ENCODE measurements around the gene DPP6. TPM values are rescaled to one million over a fixed set of nuclear protein-coding genes. Genes with fewer than 3 reads are reported as not detected.

The DPP6 gene
- total RNA-seq, 1 experiment from 2014 or later = not detected

DNA sequence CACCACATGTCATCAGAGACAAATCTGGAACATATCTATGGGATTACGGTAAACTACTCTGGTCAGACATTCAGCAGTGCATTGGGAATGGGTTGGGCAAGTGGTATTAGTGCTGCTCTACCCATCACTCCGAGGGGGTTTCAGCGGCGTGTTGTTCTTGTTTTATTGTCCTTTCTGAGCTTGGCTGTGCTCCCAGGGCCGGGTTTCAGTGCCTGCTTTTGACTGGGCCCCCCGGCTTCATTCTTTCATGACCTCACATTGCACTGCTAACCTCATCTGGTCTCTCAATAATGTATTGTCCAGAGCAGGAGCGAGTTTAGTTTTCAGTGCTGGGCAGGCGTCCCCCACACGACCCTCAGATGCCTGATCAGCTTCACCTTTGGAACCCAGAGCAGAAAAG lies 586.1 kb downstream of the DPP6 start:
- H3K4me2 ChIP-seq (ENCODE audit: low read length) = no peak overlapping the region
- ATAC-seq = no peak
- no peaks in the 10 kb centered on the region for H3K79me2 ChIP-seq (ENCODE audit: low read length)
- no peaks in the 10 kb centered on the region for H3K36me3 ChIP-seq (ENCODE audit: low read depth, low read length)
- no peak overlapping the region for H3K9ac ChIP-seq (ENCODE audit: low read length)
- no peak for DNase-seq
- no peaks in the 10 kb centered on the region for H3K27me3 ChIP-seq (ENCODE audit: low read length)
- H3K4me3 ChIP-seq (ENCODE audit: low read length) = no peak overlapping the region
- no peaks in the 10 kb centered on the region for H3F3A ChIP-seq (ENCODE audit: low read length, unreplicated experiment)
- intact Hi-C loops (cut with micrococcal nuclease) = no loop called here
- no peaks in the 10 kb centered on the region for H3K9me3 ChIP-seq (ENCODE audit: low read length)
- no peaks in the 10 kb centered on the region for H4K20me1 ChIP-seq (ENCODE audit: low read length)
- no TSS peak for BruUV-seq (replicated peaks)
- ChIA-PET CTCF (no interaction called here), POLR2A (ENCODE audit: unreplicated experiment) (no interaction called here)
- TF ChIP-seq, protein P1, sequence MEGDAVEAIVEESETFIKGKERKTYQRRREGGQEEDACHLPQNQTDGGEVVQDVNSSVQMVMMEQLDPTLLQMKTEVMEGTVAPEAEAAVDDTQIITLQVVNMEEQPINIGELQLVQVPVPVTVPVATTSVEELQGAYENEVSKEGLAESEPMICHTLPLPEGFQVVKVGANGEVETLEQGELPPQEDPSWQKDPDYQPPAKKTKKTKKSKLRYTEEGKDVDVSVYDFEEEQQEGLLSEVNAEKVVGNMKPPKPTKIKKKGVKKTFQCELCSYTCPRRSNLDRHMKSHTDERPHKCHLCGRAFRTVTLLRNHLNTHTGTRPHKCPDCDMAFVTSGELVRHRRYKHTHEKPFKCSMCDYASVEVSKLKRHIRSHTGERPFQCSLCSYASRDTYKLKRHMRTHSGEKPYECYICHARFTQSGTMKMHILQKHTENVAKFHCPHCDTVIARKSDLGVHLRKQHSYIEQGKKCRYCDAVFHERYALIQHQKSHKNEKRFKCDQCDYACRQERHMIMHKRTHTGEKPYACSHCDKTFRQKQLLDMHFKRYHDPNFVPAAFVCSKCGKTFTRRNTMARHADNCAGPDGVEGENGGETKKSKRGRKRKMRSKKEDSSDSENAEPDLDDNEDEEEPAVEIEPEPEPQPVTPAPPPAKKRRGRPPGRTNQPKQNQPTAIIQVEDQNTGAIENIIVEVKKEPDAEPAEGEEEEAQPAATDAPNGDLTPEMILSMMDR (conservative IDR thresholded peaks at IDR 0.05; ENCODE audit: low read depth, low read length) = no peak
- no peak overlapping the region for H2AFZ ChIP-seq (ENCODE audit: low read length)
- no peaks in the 10 kb centered on the region for H3K4me1 ChIP-seq (ENCODE audit: insufficient read depth, low read length)
- no peaks in the 10 kb centered on the region for H3K9me2 ChIP-seq (replicated peaks; ENCODE audit: low read length)
- no peak overlapping the region for H3K27ac ChIP-seq (ENCODE audit: low read length)

DNA sequence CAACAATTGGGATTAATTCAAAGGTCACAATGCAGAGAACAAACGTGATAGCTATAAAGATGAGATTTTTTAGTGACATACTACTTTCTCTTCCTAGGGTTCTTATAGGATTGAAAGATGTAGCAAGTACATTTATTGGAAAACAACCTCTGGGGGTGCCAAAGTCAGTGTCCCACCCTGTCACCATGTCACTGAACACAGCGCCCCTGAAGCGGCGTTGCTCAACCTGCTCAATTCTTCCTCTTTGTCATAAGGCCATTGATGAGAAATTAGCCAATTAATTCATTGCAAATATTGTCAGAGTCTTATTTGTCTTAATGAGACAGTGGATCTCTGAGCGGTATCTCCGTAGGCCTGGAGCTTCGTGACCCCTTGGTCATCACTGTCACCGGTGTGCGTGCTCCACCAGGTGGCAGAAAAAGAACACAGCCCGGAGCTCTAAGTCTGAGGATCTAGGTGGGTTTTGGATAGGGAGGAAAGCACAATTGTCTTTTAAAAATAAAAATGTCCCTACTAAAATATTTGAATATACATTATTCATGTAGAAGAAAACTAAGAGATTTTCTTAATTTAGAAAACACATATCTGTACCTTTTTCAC lies 588.2 kb downstream of the DPP6 start:
- Histone ChIP-seq H3K36me3 (ENCODE audit: low read depth, low read length) (no peaks in the 10 kb centered on the region), H3K4me1 (ENCODE audit: insufficient read depth, low read length) (no peaks in the 10 kb centered on the region), H3K27me3 (ENCODE audit: low read length) (no peaks in the 10 kb centered on the region), H3K9me3 (ENCODE audit: low read length) (no peaks in the 10 kb centered on the region), H3K4me3 (ENCODE audit: low read length) (no peak overlapping the region), H2AFZ (ENCODE audit: low read length) (no peak overlapping the region), H3K79me2 (ENCODE audit: low read length) (no peaks in the 10 kb centered on the region), H3F3A (ENCODE audit: low read length, unreplicated experiment) (no peaks in the 10 kb centered on the region), H3K27ac (ENCODE audit: low read length) (no peak overlapping the region), H3K9ac (ENCODE audit: low read length) (no peak overlapping the region), H4K20me1 (ENCODE audit: low read length) (no peaks in the 10 kb centered on the region), H3K4me2 (ENCODE audit: low read length) (no peak overlapping the region), H3K9me2 (replicated peaks; ENCODE audit: low read length) (no peaks in the 10 kb centered on the region)
- POLR2A ChIA-PET (ENCODE audit: unreplicated experiment) = no interaction called here
- no peak for TF ChIP-seq EZH2 (IDR thresholded peaks at IDR 0.05; ENCODE audit: low read length, unreplicated experiment)
- TF ChIP-seq, protein P1 (conservative IDR thresholded peaks at IDR 0.05; ENCODE audit: low read depth, low read length) = peak; percentile 27; the same call in 1 of the 2 replicates
- BruUV-seq (replicated peaks) = no TSS peak
- DNase-seq = no peak
- ATAC-seq = no peak
- CTCF ChIA-PET = no interaction called here
- intact Hi-C loops (cut with micrococcal nuclease) = no loop called here

DNA sequence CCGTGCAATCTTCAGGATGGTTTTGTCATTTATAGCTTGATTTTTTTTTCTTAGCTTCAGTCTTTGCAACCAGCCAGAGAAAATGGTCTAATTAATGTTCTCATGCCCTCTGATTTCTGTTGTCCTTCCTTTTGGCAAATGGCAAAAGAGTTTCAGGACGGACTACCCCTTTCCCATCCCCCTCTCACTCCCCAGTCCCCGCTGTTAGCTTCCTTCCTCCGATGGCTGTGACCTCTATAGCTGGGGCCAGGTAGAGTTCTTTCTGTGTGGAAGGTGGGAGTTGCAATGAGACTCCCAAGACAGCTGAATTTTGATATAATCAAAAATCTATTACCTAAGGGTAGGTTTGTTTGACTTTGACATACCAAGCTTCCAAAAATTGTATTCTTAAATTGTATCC lies 588.7 kb downstream of the DPP6 start:
- no peak overlapping the region for H3K4me2 ChIP-seq (ENCODE audit: low read length)
- TF ChIP-seq EZH2 (IDR thresholded peaks at IDR 0.05; ENCODE audit: low read length, unreplicated experiment) (no peak), EZH2phosphoT487 (IDR thresholded peaks at IDR 0.05; ENCODE audit: borderline replicate concordance, low read length) (no peak)
- TF ChIP-seq, protein P1 (conservative IDR thresholded peaks at IDR 0.05; ENCODE audit: low read depth, low read length) = no peak
- POLR2A ChIA-PET (ENCODE audit: unreplicated experiment) = no interaction called here
- no peaks in the 10 kb centered on the region for H3K9me2 ChIP-seq (replicated peaks; ENCODE audit: low read length)
- CTCF ChIA-PET = no interaction called here
- H4K20me1 ChIP-seq (ENCODE audit: low read length) = no peaks in the 10 kb centered on the region
- no peaks in the 10 kb centered on the region for H3F3A ChIP-seq (ENCODE audit: low read length, unreplicated experiment)
- ATAC-seq (no peak), DNase-seq (no peak)
- H3K36me3 ChIP-seq (ENCODE audit: low read depth, low read length) = no peaks in the 10 kb centered on the region
- intact Hi-C loops (cut with micrococcal nuclease) = no loop called here
- no peaks in the 10 kb centered on the region for H3K4me1 ChIP-seq (ENCODE audit: insufficient read depth, low read length)
- H3K79me2 ChIP-seq (ENCODE audit: low read length) = no peaks in the 10 kb centered on the region
- H3K9ac ChIP-seq (ENCODE audit: low read length) = no peak overlapping the region
- H2AFZ ChIP-seq (ENCODE audit: low read length) = no peak overlapping the region
- H3K27ac ChIP-seq (ENCODE audit: low read length) = no peak overlapping the region
- no peak overlapping the region for H3K4me3 ChIP-seq (ENCODE audit: low read length)
- no peaks in the 10 kb centered on the region for H3K27me3 ChIP-seq (ENCODE audit: low read length)
- H3K9me3 ChIP-seq (ENCODE audit: low read length) = no peaks in the 10 kb centered on the region
- no TSS peak for BruUV-seq (replicated peaks)
